AG10803 (cell line): Measurements from ENCODE around the gene P2RY2.

ENCODE experiments used
- DNase-seq: peaks from one replicate; pipeline ENCODE4 v3.0.0; 2010; ENCODE audit warnings: low read depth
- H3K4me3 ChIP-seq: 2 replicates; pipeline ENCODE4 v1.5.1; 2011; ENCODE audit warnings: mild to moderate bottlenecking, low read length, control low read depth
- TF ChIP-seq, protein P1 (sequence below): conservative IDR thresholded peaks from 2 replicates; pipeline ENCODE4 v1.5.1; 2011; ENCODE audit warnings: mild to moderate bottlenecking, low read length, control low read depth, inconsistent platforms

The P2RY2 gene

DNA sequence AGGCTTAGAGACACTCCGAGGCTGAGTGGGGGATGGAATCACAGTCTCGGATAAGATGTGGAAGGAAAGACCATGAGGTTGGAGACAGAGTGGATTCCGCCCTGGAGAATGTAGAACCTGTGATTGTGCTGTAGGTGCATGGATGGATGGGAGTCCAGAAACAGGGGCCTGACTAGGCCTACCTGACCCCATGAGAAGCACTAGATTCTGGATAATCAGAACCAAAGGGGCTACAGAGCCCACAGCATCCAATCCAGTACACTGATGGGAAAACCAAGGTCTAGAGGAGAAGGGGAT is 43.6 kb upstream of the P2RY2 start:
- DNase-seq, result no peak
- H3K4me3 ChIP-seq, result no peak overlapping the region
- TF ChIP-seq, protein P1, sequence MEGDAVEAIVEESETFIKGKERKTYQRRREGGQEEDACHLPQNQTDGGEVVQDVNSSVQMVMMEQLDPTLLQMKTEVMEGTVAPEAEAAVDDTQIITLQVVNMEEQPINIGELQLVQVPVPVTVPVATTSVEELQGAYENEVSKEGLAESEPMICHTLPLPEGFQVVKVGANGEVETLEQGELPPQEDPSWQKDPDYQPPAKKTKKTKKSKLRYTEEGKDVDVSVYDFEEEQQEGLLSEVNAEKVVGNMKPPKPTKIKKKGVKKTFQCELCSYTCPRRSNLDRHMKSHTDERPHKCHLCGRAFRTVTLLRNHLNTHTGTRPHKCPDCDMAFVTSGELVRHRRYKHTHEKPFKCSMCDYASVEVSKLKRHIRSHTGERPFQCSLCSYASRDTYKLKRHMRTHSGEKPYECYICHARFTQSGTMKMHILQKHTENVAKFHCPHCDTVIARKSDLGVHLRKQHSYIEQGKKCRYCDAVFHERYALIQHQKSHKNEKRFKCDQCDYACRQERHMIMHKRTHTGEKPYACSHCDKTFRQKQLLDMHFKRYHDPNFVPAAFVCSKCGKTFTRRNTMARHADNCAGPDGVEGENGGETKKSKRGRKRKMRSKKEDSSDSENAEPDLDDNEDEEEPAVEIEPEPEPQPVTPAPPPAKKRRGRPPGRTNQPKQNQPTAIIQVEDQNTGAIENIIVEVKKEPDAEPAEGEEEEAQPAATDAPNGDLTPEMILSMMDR, result no peak

DNA sequence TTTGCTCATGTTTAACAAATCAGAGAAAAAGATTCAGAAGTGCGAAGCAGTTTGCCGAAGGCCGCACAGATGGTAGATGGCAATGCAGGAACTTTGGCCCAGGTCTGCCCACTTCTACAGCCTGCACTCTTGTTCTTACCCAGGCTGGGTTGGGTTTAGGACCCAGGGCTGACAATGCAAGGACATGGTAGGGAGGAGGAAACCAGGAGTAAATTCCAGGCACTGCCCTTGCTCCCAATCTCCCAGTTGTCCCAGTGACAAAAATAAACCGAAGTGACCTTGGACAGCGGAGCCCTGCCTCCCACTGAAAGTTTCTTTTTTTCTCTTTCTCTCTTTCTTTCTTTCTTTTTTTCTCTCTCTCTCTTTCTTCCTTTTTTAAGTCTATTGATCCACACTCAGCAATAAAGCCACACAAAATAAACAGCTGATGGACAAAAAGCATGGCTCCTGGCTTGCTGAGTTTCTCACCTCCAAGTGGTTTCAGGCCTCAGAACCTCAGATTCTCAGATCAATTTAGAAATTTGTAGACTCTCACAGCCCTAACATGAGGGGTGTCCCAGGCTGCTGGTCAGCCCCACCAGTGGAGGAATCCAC is 42.4 kb upstream of the P2RY2 start:
- H3K4me3 ChIP-seq, result no peak overlapping the region
- TF ChIP-seq, protein P1, result no peak
- DNase-seq, result no peak

DNA sequence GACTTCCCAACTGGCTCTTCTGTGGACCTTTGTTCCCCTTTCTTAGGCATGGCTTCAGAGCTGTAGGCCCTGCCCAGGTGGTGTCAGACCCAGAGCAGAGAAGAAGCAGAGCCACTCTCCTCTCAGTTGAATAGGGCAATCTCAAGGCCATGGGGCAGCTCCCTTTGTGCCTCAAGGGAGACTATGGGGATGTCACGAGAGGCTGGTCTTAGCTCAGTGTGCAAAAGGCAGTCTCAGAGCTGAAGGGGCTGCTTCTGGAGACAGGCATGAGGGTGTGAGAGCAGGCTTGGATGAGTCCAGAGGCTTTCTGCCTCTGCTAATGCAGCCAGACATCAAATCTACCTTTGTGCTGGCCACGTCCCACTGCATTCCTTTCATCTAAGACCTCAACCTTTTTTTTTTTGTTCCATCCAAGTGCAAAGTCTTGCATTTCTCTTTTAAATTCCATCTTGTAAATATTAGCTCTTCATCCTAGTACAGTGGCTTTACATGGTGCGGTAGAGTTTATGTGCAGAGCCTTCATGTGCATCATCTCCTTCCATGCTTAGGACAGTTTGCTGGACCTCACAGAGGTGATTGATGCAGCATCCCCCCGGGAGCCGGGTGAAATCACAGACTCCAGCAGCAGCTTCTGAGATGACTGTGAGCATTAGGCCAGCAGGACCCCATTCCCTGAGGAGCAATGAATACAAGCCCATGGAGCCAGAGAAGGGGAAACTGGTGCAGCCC is 41.8 kb upstream of the P2RY2 start:
- TF ChIP-seq, protein P1, result no peak
- no peak overlapping the region for H3K4me3 ChIP-seq
- DNase-seq, result no peak

DNA sequence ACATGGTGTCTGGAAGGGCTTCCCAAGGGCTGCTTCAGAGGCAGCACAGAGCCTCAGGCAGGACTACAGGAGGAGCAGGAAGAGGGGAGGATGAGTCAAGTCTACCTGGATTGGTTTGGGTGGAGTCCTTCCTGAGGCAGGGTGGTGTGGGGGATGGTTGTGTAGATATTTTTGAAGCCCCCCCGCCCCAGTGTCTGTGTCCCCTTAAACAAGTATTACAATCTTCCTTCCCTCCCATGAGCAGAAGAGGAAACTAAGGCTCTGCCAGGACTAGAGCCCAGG is 41.3 kb upstream of the P2RY2 start:
- TF ChIP-seq, protein P1, result no peak
- H3K4me3 ChIP-seq, result no peak overlapping the region
- DNase-seq, result no peak

DNA sequence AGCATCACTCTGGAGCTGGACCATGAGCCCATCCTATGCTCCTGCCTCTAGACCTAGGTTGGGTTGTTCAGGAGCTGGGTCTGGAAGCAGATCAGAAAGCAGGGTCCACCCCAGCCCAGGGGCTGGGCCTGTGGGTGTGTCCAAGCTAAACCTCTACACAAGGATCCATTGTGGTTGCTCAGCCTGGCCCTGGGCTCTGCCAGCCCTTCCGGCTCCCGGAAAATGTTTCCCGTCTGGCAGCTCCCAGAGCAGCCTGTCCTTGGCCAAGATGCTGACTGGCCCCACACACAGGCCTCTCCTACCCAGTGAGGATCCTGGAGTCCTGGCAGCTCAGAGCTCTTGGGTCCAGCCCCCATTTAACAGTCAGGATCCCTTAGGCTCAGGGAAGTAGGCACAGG is 40.7 kb upstream of the P2RY2 start:
- TF ChIP-seq, protein P1, result no peak
- H3K4me3 ChIP-seq, result no peak overlapping the region
- peak; percentile 50 for DNase-seq

DNA sequence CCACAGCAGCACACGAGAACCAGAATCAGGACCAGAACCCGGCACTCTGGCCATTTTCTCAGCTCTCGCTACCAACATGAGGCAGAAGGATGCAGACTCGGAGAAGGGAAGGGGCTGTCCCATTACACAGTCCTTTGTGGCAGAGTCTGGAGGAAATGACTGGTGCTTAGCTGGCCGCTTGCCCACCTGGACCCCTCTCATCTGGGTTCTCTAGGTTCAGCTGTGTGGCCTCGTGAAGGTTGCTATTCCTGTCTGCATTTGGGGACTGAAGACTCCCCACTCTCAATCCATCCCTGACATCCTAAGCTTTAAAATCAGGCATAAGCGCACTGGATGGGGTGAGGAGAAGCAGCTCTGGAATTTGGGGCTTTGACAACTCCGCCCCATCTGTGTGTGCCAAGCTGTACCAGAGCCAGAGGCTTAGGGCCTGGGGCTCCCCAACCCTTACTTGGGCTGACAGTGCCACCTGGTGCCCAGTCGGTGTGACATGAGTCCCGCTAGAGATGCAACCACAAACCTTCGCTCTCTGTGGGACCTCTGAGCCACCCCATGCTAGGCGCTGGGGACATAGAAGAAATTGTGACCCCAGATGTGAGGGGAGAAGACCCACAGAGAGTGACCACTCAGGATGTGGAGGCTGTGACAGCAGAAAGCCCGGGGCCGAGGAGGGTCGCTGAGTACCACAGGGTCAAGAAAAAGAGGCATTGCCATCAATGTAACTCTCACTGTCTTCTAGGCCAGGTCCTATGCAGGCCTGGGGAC is 40.1 kb upstream of the P2RY2 start:
- TF ChIP-seq, protein P1, result peak; percentile 84
- H3K4me3 ChIP-seq, result no peak overlapping the region
- peak; percentile 90 for DNase-seq

DNA sequence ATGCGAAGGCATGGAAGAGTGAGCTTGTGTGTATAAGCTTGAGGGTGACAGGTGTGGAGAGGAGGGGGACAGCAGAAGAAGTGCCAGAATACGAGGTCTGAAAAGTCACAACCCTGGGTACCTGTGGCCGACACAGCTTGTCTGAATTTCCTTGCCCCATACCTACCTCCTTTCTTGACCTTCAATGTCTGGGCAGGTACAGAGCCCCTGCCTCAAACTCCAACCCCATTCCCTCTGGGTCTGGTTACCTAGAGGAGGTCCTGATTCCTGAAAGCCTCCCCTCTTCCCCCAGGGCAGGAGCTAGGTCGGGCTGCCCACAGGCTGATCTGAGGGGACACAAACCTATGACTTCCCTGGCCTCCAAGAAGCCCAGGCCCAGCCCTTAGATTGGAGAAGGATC is 39.4 kb upstream of the P2RY2 start:
- no peak for DNase-seq
- H3K4me3 ChIP-seq, result no peak overlapping the region
- TF ChIP-seq, protein P1, result no peak
